OCI-LY1 (cell line): ENCODE results near the gene C6orf141.

Experiments used
- H2AFZ ChIP-seq: fragments of 200-600 bp; sonication (generic), shearing (Covaris generic); 2 replicates; pipeline ENCODE4 v1.6.0; 2014; ENCODE audit warnings: antibody characterized with exemption, mild to moderate bottlenecking, low read length
- H3F3A ChIP-seq: fragments of 200-600 bp; sonication (generic), shearing (Covaris generic); 2 replicates; pipeline ENCODE4 v1.6.0; 2014; ENCODE audit warnings: mild to moderate bottlenecking, antibody characterized with exemption, low read length, moderate library complexity; ENCODE audit not compliant: insufficient read depth
- H3K27ac ChIP-seq: fragments of 200-600 bp; sonication (generic); 2 replicates; pipeline ENCODE4 v1.5.1; 2014; ENCODE audit warnings: low read length, mixed run types, mild to moderate bottlenecking, low read depth; ENCODE audit not compliant: poor library complexity, severe bottlenecking
- H3K27me3 ChIP-seq: fragments of 200-600 bp; sonication (generic); 2 replicates; pipeline ENCODE4 v1.6.0; 2014; ENCODE audit warnings: antibody characterized with exemption, mild to moderate bottlenecking, low read length, moderate library complexity; ENCODE audit not compliant: insufficient read depth
- H3K36me3 ChIP-seq: fragments of 200-600 bp; sonication (generic); 2 replicates; pipeline ENCODE4 v1.6.1; 2014; ENCODE audit warnings: mild to moderate bottlenecking, antibody characterized with exemption, low read length, moderate library complexity, mixed read lengths; ENCODE audit not compliant: insufficient read depth
- H3K4me1 ChIP-seq: fragments of 200-600 bp; sonication (generic); 2 replicates; pipeline ENCODE4 v1.5.1; 2014; ENCODE audit warnings: mild to moderate bottlenecking, low read length, moderate library complexity; ENCODE audit not compliant: insufficient read depth, severe bottlenecking
- H3K4me2 ChIP-seq: fragments of 200-600 bp; sonication (generic), shearing (Covaris generic); 2 replicates; pipeline ENCODE4 v1.6.1; 2014; ENCODE audit warnings: low read length
- H3K4me3 ChIP-seq: fragments of 200-600 bp; sonication (generic); 2 replicates; pipeline ENCODE4 v1.5.1; 2014; ENCODE audit warnings: low read length, low read depth, mild to moderate bottlenecking, mixed read lengths; ENCODE audit not compliant: poor library complexity, severe bottlenecking
- H3K79me2 ChIP-seq: fragments of 200-600 bp; shearing (Covaris generic); 2 replicates; pipeline ENCODE4 v1.6.1; 2016; ENCODE audit warnings: mixed run types, low read length, mixed read lengths; ENCODE audit not compliant: insufficient read depth
- H3K9ac ChIP-seq: fragments of 200-600 bp; sonication (generic), shearing (Covaris generic); 2 replicates; pipeline ENCODE4 v1.6.1; 2014; ENCODE audit warnings: mild to moderate bottlenecking, low read length, mixed read lengths
- H3K9me2 ChIP-seq: fragments of 200-600 bp; sonication (generic), shearing (Covaris generic); 2 replicates; pipeline ENCODE4 v1.6.1; 2014; ENCODE audit warnings: low read depth, mild to moderate bottlenecking, low read length, mixed read lengths
- H3K9me3 ChIP-seq: fragments of 200-600 bp; shearing (Covaris generic); 2 replicates; pipeline ENCODE4 v1.6.1; 2014; ENCODE audit warnings: low read length, mixed read lengths
- H4K20me1 ChIP-seq: fragments of 200-600 bp; sonication (generic), shearing (Covaris generic); 2 replicates; pipeline ENCODE4 v1.6.0; 2016; ENCODE audit warnings: mild to moderate bottlenecking, low read length; ENCODE audit not compliant: insufficient read depth
- CTCF ChIP-seq: fragments of 200-600 bp; sonication (generic), shearing (Covaris generic); IDR thresholded peaks from 2 replicates; pipeline ENCODE4 v1.5.1; 2017; ENCODE audit warnings: mild to moderate bottlenecking, antibody characterized with exemption, low read length, moderate library complexity, mixed read lengths
- EZH2 ChIP-seq: fragments of 200-600 bp; sonication (generic), shearing (Covaris generic); IDR thresholded peaks from 2 replicates; pipeline ENCODE4 v1.8.0; 2017; ENCODE audit warnings: borderline replicate concordance, mixed run types, mild to moderate bottlenecking, antibody characterized with exemption, low read length, moderate library complexity, mixed read lengths

The C6orf141 gene

DNA sequence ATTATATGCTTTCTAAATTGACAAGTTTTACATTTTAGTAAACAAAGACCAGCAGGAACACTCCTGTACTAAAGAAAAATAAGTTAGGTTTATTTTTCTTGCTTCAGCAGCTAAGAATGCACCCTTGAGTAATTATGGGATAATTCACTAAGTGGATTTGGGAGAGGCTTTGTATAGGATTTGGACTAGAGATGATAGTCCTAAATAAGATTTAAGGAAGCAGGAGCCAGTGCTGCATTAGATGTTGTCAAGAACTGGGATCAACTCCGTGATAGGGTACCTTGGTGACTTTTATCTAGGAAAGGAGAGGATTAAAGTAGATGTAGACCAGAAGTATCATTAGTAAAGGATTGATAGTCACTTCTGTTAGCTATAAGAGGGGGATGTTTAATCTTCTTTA, 4.1 kb upstream of the C6orf141 start:
- Histone ChIP-seq H3K9me2 (no peaks in the 10 kb centered on the region), H3K4me3 (no peak overlapping the region), H3K27me3 (no peaks in the 10 kb centered on the region), H3K27ac (no peak overlapping the region), H2AFZ (no peak overlapping the region), H3K4me2 (no peak overlapping the region), H3K9me3 (no peaks in the 10 kb centered on the region), H3K9ac (no peak overlapping the region), H3K4me1 (no peaks in the 10 kb centered on the region), H3K79me2 (no peaks in the 10 kb centered on the region), H3K36me3 (no peaks in the 10 kb centered on the region), H3F3A (no peaks in the 10 kb centered on the region), H4K20me1 (no peaks in the 10 kb centered on the region)
- TF ChIP-seq CTCF (no peak), EZH2 (no peak)

DNA sequence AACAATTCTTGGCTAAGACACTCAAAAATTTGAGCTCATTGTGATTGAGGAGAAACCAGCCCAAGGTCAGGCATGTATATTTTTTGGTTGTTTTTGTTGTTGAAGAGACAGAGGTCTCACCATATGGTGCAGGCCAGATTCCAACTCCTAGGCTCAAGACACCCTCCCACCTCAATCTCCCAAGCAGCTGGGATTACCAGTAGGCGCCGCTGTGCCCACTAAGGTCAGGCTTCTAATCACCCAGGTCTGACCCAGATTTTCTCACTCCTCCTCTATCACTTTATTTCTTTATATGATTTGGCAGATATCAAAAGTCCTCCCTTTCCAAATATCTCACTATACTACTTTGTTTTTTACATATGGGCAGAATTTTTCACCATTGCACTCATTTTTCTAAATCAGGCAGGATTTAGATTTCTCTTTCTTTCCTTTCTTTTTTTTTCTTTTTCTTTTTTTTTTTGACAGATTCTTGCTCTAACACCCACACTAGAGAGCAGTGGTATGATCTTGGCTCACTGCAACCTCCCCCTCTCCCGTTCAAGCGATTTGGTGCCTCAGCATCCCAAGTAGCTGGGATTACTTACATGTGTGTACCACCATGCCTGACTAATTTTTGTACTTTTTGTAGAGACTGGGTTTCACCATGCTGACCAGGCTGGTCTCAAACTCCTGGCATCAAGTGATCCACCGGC, 1.7 kb upstream of the C6orf141 start:
- TF ChIP-seq EZH2: no peak
- peak; percentile 29; the same call in 1 of the 2 replicates for TF ChIP-seq CTCF
- Histone ChIP-seq H3K4me3 (no peak overlapping the region), H2AFZ (no peak overlapping the region), H3K27me3 (no peaks in the 10 kb centered on the region), H3K9me3 (no peaks in the 10 kb centered on the region), H3F3A (no peaks in the 10 kb centered on the region), H3K9ac (no peak overlapping the region), H3K9me2 (no peaks in the 10 kb centered on the region), H3K4me1 (no peaks in the 10 kb centered on the region), H3K79me2 (no peaks in the 10 kb centered on the region), H3K4me2 (no peak overlapping the region), H3K27ac (no peak overlapping the region), H3K36me3 (no peaks in the 10 kb centered on the region), H4K20me1 (no peaks in the 10 kb centered on the region)

DNA sequence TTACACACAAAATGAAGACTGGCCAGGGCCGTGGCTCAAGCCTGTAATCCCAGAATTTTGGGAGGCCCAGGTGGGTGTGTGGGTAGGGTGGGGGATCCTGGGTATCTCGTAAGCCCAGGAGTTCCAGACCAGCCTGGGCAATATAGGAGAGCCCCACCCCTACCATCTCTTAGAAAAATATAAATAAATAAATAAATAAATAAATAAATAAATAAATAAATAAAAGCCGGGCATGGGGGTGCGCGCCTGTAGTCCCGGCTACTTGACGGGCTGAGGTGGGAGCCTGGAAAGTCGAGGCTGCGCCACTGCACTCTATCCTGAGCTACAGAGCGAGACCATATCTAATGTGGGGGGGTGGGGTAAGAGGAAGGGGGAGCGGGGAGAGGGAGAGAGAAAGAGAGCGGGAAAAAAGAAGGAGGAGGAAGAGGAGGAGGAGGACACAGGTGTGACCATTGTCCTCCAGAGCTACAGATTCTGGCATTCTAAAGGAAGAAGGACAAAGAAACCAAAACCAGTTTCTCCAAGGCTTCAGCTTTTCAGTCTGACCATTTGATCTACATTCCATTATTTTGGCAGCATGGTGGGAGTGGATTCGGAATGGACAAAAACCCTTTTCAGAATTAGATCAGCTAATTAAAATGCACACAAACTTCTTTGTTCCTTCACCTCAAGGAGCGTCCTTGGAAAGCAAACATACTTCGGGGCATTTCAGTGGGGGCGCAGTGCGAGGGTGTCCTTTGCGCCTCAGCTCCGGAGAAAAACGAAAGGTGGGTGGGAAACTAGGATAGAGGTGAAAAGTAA, 577 bp upstream of the C6orf141 start:
- H3K9ac ChIP-seq: no peak overlapping the region
- H3K36me3 ChIP-seq: no peaks in the 10 kb centered on the region
- no peak overlapping the region for H3K27ac ChIP-seq
- H3K9me2 ChIP-seq: no peaks in the 10 kb centered on the region
- H3K9me3 ChIP-seq: no peaks in the 10 kb centered on the region
- H3K4me1 ChIP-seq: no peaks in the 10 kb centered on the region
- no peaks in the 10 kb centered on the region for H3K27me3 ChIP-seq
- no peaks in the 10 kb centered on the region for H4K20me1 ChIP-seq
- no peaks in the 10 kb centered on the region for H3F3A ChIP-seq
- TF ChIP-seq CTCF (no peak), EZH2 (no peak)
- H3K4me3 ChIP-seq: no peak overlapping the region
- no peaks in the 10 kb centered on the region for H3K79me2 ChIP-seq
- H2AFZ ChIP-seq: no peak overlapping the region
- no peak overlapping the region for H3K4me2 ChIP-seq
